GM12878 (cell line): ENCODE data around the gene ZDHHC14. TPM values are rescaled to one million over a fixed set of nuclear protein-coding genes. Genes with fewer than 3 reads are reported as not detected.

Source experiments
- ATAC-seq: fragments of 200-7000 bp; cut with Tn5 transposase; 3 replicates; pipeline ENCODE4 v1.9.1; 2020; ENCODE audit warnings: mild to moderate bottlenecking, moderate library complexity
- BruUV-seq: library from RNA; stranded (reverse); fragments of 400-500 nt; replicated peaks from 2 replicates; lab custom pipeline; 2021; lab: Mats Ljungman, UMichigan
- CTCF ChIA-PET: fragments of 300-600 bp; sonication (Branson Sonifier 250); formaldehyde crosslinking; extraction: SDS; loops from one replicate; lab custom pipeline; 2021; ENCODE audit warnings: inconsistent platforms; lab: Yijun Ruan, JAX
- POLR2A ChIA-PET: fragments of 350-600 bp; formaldehyde crosslinking; extraction: SDS; loops from one replicate; lab custom pipeline; 2021; ENCODE audit warnings: inconsistent platforms; lab: Charles Lee
- RAD21 ChIA-PET: fragments of 300-600 bp; sonication (Branson Sonifier 250); formaldehyde crosslinking; loops from one replicate; lab custom pipeline; 2023; ENCODE audit warnings: antibody characterized with exemption; ENCODE audit not compliant: unreplicated experiment; lab: Charles Lee
- SMC1A ChIA-PET: fragments of 300-600 bp; sonication (Branson Sonifier 250); formaldehyde crosslinking; loops from one replicate; lab custom pipeline; 2023; ENCODE audit not compliant: unreplicated experiment, uncharacterized antibody; lab: Charles Lee
- DNase-seq: peaks from one replicate; pipeline ENCODE4 v3.0.0-alpha.2; 2011; ENCODE audit warnings: low read depth, low spot score
- FAIRE-seq: peaks from 3 replicates; lab custom pipeline; 2011; peaks lifted over from hg19 to GRCh38; lab: Jason Lieb, UNC
- H2AFZ ChIP-seq: 2 replicates; pipeline ENCODE4 v1.6.0; 2011; ENCODE audit warnings: low read depth, low read length, control low read depth; ENCODE audit not compliant: control insufficient read depth
- H3K27ac ChIP-seq: 2 replicates; pipeline ENCODE4 v1.5.1; 2011; ENCODE audit warnings: control low read depth; ENCODE audit not compliant: control insufficient read depth, insufficient read depth
- H3K27me3 ChIP-seq, 2 experiments: replicated peaks in 1 of 2; 2 replicates each; pipeline versions ENCODE4 v1.6.0 to v1.6.1; 2011; ENCODE audit warnings: low read length in 1 of 2; ENCODE audit not compliant: control insufficient read depth in 2 of 2, insufficient read depth in 2 of 2
- H3K36me3 ChIP-seq, 2 experiments: 2 replicates each; pipeline ENCODE4 v1.5.1; 2011; ENCODE audit warnings: low read length in 1 of 2; ENCODE audit not compliant: control insufficient read depth in 2 of 2, insufficient read depth in 2 of 2
- H3K4me1 ChIP-seq: 2 replicates; pipeline ENCODE4 v1.6.1; 2011; ENCODE audit warnings: mild to moderate bottlenecking, low read length, moderate library complexity, mixed read lengths; ENCODE audit not compliant: control insufficient read depth, insufficient read depth
- H3K4me2 ChIP-seq: 2 replicates; pipeline ENCODE4 v1.6.0; 2011; ENCODE audit warnings: control low read depth; ENCODE audit not compliant: control insufficient read depth, insufficient read depth
- H3K4me3 ChIP-seq: fragments of 200-600 bp; sonication (generic); 2 replicates; pipeline ENCODE4 v1.5.1; 2016
- H3K79me2 ChIP-seq: 2 replicates; pipeline ENCODE4 v1.6.0; 2011; ENCODE audit warnings: low read length; ENCODE audit not compliant: control insufficient read depth, insufficient read depth
- H3K9ac ChIP-seq: 2 replicates; pipeline ENCODE4 v1.8.0; 2011; ENCODE audit warnings: low read length, control low read depth, mixed read lengths; ENCODE audit not compliant: control insufficient read depth, insufficient read depth
- H3K9me3 ChIP-seq: replicated peaks from 3 replicates; pipeline ENCODE4 v1.5.1; 2011; ENCODE audit warnings: mild to moderate bottlenecking, low read length; ENCODE audit not compliant: control insufficient read depth, insufficient read depth
- H4K20me1 ChIP-seq: 2 replicates; pipeline ENCODE4 v1.6.0; 2011; ENCODE audit not compliant: control insufficient read depth, insufficient read depth
- ATF3 ChIP-seq: IDR thresholded peaks from 2 replicates; pipeline ENCODE4 v1.6.1; 2011; ENCODE audit warnings: low read depth, mild to moderate bottlenecking, low read length, moderate library complexity, borderline replicate concordance; ENCODE audit errors: extremely low read depth
- CEBPB ChIP-seq, 2 experiments: fragments of 150-350 bp in 1 of 2; IDR thresholded peaks; 2 replicates each; pipeline ENCODE4 v1.6.1; 2012 to 2014; ENCODE audit warnings: low read depth in 2 of 2, low read length in 2 of 2, borderline replicate concordance in 1 of 2, inconsistent platforms in 1 of 2
- DPF2 ChIP-seq: fragments of 450-650 bp; IDR thresholded peaks from 2 replicates; pipeline ENCODE4 v1.6.1; 2017; ENCODE audit warnings: mild to moderate bottlenecking
- E2F4 ChIP-seq: IDR thresholded peaks from 2 replicates; pipeline ENCODE4 v1.6.1; 2012; ENCODE audit warnings: low read depth, low read length, improper control_type of control experiment
- EED ChIP-seq: sonication (generic); IDR thresholded peaks from 2 replicates; pipeline ENCODE4 v1.6.1; 2016; ENCODE audit warnings: antibody characterized with exemption, low read depth
- MEF2B ChIP-seq: fragments of 450-650 bp; IDR thresholded peaks from 2 replicates; pipeline ENCODE4 v1.6.1; 2018; ENCODE audit warnings: mild to moderate bottlenecking, moderate library complexity; ENCODE audit not compliant: partially characterized antibody, poor library complexity, severe bottlenecking
- NBN ChIP-seq: fragments of 450-650 bp; IDR thresholded peaks from 2 replicates; pipeline ENCODE4 v1.6.1; 2016
- PAX5 ChIP-seq: IDR thresholded peaks from 2 replicates; pipeline ENCODE4 v1.6.1; 2011; ENCODE audit warnings: low read depth, low read length, borderline replicate concordance
- RELA ChIP-seq: fragments of 450-650 bp; IDR thresholded peaks from 2 replicates; pipeline ENCODE4 v1.8.0; 2014; ENCODE audit warnings: borderline replicate concordance; ENCODE audit not compliant: partially characterized antibody
- SMC3 ChIP-seq: IDR thresholded peaks from 2 replicates; pipeline ENCODE4 v1.6.1; 2011; ENCODE audit warnings: low read length, improper control_type of control experiment, borderline replicate concordance
- SREBF1 ChIP-seq: IDR thresholded peaks from 2 replicates; pipeline ENCODE4 v1.6.1; 2012; ENCODE audit warnings: mild to moderate bottlenecking, low read length
- STAT1 ChIP-seq: fragments of 450-650 bp; conservative IDR thresholded peaks from 2 replicates; pipeline ENCODE4 v1.6.1; 2014; ENCODE audit warnings: antibody characterized with exemption, mild to moderate bottlenecking
- SUZ12 ChIP-seq: fragments of 200-600 bp; sonication (generic); IDR thresholded peaks from one replicate; pipeline ENCODE4 v1.6.1; 2018; ENCODE audit warnings: antibody characterized with exemption, mild to moderate bottlenecking; ENCODE audit not compliant: unreplicated experiment
- WGBS: methylation state at CpG from one replicate; pipeline ENCODE4 v1.1.6; 2016; ENCODE audit warnings: low lambda C conversion rate; ENCODE audit not compliant: insufficient replicate concordance, insufficient coverage; ENCODE audit errors: missing lambda C conversion rate; 5-methylcytosine and 5-hydroxymethylcytosine counted together
- in situ Hi-C: fragments of 300-500 bp; cut with MboI; formaldehyde crosslinking; loops from 9 replicates; pipeline ENCODE4 v1.14.3; 2018; ENCODE audit warnings: mixed read lengths
- intact Hi-C: fragments of 100-400 bp; cut with micrococcal nuclease; formaldehyde crosslinking; loops from one replicate; pipeline ENCODE4 v1.14.2; 2022; ENCODE audit not compliant: unreplicated experiment
- polyA plus RNA-seq, 11 experiments: library from polyadenylated mRNA; depleted of rRNA in 4 of 11; unstranded in 6 of 11; stranded (reverse) in 5 of 11; fragments of >200 nt; fragmentation: Nextera tagmentation in 4 of 11; fragmentation: Illumina TruSeq in 1 of 11; extraction: Ambion mirVana in 4 of 11; extraction: Trizol in 1 of 11; gene quantifications; 1 replicate in 1 of 11; 2 replicates in 10 of 11; pipeline versions ENCODE4 v1.2.1 to v1.2.3, GENCODE V29; 2011 to 2016; ENCODE audit warnings: inconsistent platforms in 2 of 11, missing spikeins in 2 of 11, low read depth in 1 of 11
- total RNA-seq, 4 experiments: library from RNA; depleted of rRNA in 3 of 4; stranded (reverse); fragments of >200 nt in 3 of 4; fragmentation: Illumina TruSeq in 1 of 4; extraction: Trizol in 1 of 4; gene quantifications; 2 replicates each; pipeline versions ENCODE4 v1.2.1 to v1.2.3, GENCODE V29; 2013 to 2021

The ZDHHC14 gene
- total and polyA plus RNA-seq, 10 of the 15 experiments (the other 5 are each of a cell fraction or from before 2014, with no cell fraction given): 0.15 to 16.0 (median 0.76) TPM; not detected in 1

- no peak for FAIRE-seq
- no peak overlapping the region for H3K27ac ChIP-seq
- in situ Hi-C loops: no loop called here
- H3K36me3 ChIP-seq: no peaks in the 10 kb centered on the region; a peak in 2 of 4 replicates
- BruUV-seq: no TSS peak
- CTCF ChIA-PET: no interaction called here
- no peaks in the 10 kb centered on the region for H3K79me2 ChIP-seq
- no peaks in the 10 kb centered on the region for H3K27me3 ChIP-seq
- RAD21 ChIA-PET: no interaction called here
- no peak for DNase-seq
- ATAC-seq: no peak
- H4K20me1 ChIP-seq: no peaks in the 10 kb centered on the region
- no peaks in the 10 kb centered on the region for H3K9me3 ChIP-seq
- no peaks in the 10 kb centered on the region for H3K4me1 ChIP-seq
- TF ChIP-seq DPF2 (no peak), E2F4 (no peak), ATF3 (no peak), RELA (no peak)
- POLR2A ChIA-PET: no interaction called here
- intact Hi-C loops: no loop called here
- no peak overlapping the region for H2AFZ ChIP-seq
- no peak overlapping the region for H3K4me3 ChIP-seq
- no peak overlapping the region for H3K4me2 ChIP-seq
- no peak overlapping the region for H3K9ac ChIP-seq
- 56% methylated on average over 21 of the region's 21 CpGs for WGBS
- SMC1A ChIA-PET: interaction anchor here (1.0 kb wide), 1 partner anchor 21 kb away, joined by 3 read pairs; no protein-coding TSS in a partner anchor
Observed at GRCh38 chr6:157428427-157429202, 47.6 kb downstream of the ZDHHC14 start.

- FAIRE-seq (no peak), ATAC-seq (no peak), DNase-seq (no peak)
- ChIA-PET CTCF (no interaction called here), SMC1A (interaction anchor here (1.0 kb wide), 1 partner anchor 20 kb away, joined by 3 read pairs; no protein-coding TSS in a partner anchor), RAD21 (no interaction called here), POLR2A (no interaction called here)
- H3K79me2 ChIP-seq: no peaks in the 10 kb centered on the region
- H3K36me3 ChIP-seq: no peaks in the 10 kb centered on the region; a peak in 2 of 4 replicates
- no TSS peak for BruUV-seq
- intact Hi-C loops (no loop called here), in situ Hi-C loops (no loop called here)
- H3K27ac ChIP-seq: no peak overlapping the region
- H2AFZ ChIP-seq: no peak overlapping the region
- 86% methylated on average over 1 of the region's 1 CpG for WGBS
- no peaks in the 10 kb centered on the region for H3K27me3 ChIP-seq
- no peaks in the 10 kb centered on the region for H4K20me1 ChIP-seq
- H3K9me3 ChIP-seq: no peaks in the 10 kb centered on the region
- no peak overlapping the region for H3K4me2 ChIP-seq
- no peaks in the 10 kb centered on the region for H3K4me1 ChIP-seq
- H3K4me3 ChIP-seq: no peak overlapping the region
- H3K9ac ChIP-seq: no peak overlapping the region
- TF ChIP-seq CEBPB (IDR thresholded peaks at IDR 0.05; ENCODE audit: borderline replicate concordance in 1 of 2, low read depth in 2 of 2, low read length in 2 of 2) (no peak), MEF2B (no peak), SMC3 (no peak), SREBF1 (no peak), ATF3 (no peak), STAT1 (no peak), EED (no peak), SUZ12 (no peak), NBN (no peak), PAX5 (no peak)
Observed at GRCh38 chr6:157429248-157429647, 48.3 kb downstream of the ZDHHC14 start.
